Measurements from ENCODE around the gene CCNA2. TPM values are rescaled to one million over a fixed set of nuclear protein-coding genes. Genes with fewer than 3 reads are reported as not detected.

CCNA2 gene
- total RNA-seq, 2 donors from 2014 or later: 2.4 to 2.5 TPM

GRCh38 chr4:121811122-121811521 is 12.6 kb downstream of the CCNA2 start:
- Histone ChIP-seq H3K9me3 (no peaks in the 10 kb centered on the region), H3K4me3 (no peak overlapping the region), H3K36me3 (peaks cover 47% of the 10 kb centered on the region), H3K27ac (no peak overlapping the region), H3K27me3 (replicated peaks; ENCODE audit: insufficient read depth) (no peaks in the 10 kb centered on the region), H3K4me1 (ENCODE audit: control insufficient read depth in 1 of 2, low read depth in 2 of 2) (no peaks in the 10 kb centered on the region)
- TF ChIP-seq CTCF (IDR thresholded peaks at IDR 0.05): no peak
- ATAC-seq (ENCODE audit: insufficient number of reproducible peaks, low FRiP score, low read depth) (no peak), DNase-seq (ENCODE audit: low spot score) (no peak)

GRCh38 chr4:121806411-121806810 is 17.3 kb downstream of the CCNA2 start:
- peaks cover 3 to 8% of the 10 kb centered on the region in 2 donors for H3K4me1 ChIP-seq (ENCODE audit: control insufficient read depth in 1 of 2, low read depth in 2 of 2)
- peaks cover 33% of the 10 kb centered on the region for H3K36me3 ChIP-seq
- ATAC-seq (ENCODE audit: insufficient number of reproducible peaks, low FRiP score, low read depth) (no peak), DNase-seq (ENCODE audit: low spot score) (no peak)
- H3K27ac ChIP-seq: no peak overlapping the region
- no peaks in the 10 kb centered on the region for H3K9me3 ChIP-seq
- H3K4me3 ChIP-seq: no peak overlapping the region
- no peaks in the 10 kb centered on the region for H3K27me3 ChIP-seq (replicated peaks; ENCODE audit: insufficient read depth)
- no peak for TF ChIP-seq CTCF (IDR thresholded peaks at IDR 0.05)

- TF ChIP-seq CTCF (IDR thresholded peaks at IDR 0.05): no peak
- ATAC-seq (ENCODE audit: insufficient number of reproducible peaks, low FRiP score, low read depth) (no peak), DNase-seq (ENCODE audit: low spot score) (no peak)
- H3K27ac ChIP-seq: peak overlapping the region; percentile 89 to 91
- H3K4me1 ChIP-seq (ENCODE audit: control insufficient read depth in 1 of 2, low read depth in 2 of 2): peaks cover 3 to 8% of the 10 kb centered on the region in 2 donors
- peak overlapping the region; percentile 85 for H3K4me3 ChIP-seq
- H3K27me3 ChIP-seq (replicated peaks; ENCODE audit: insufficient read depth): no peaks in the 10 kb centered on the region
- no peaks in the 10 kb centered on the region for H3K9me3 ChIP-seq
- peaks cover 4% of the 10 kb centered on the region for H3K36me3 ChIP-seq
Observed at GRCh38 chr4:121801715-121802075, 22.0 kb downstream of the CCNA2 start.

GRCh38 chr4:121800961-121801714 is 22.5 kb downstream of the CCNA2 start, which contains the start of gene EXOSC9:
Gene EXOSC9 (plus strand): TSS chr4:121801323. CDS start chr4:121801425, 102 bp downstream.
- Histone ChIP-seq H3K9me3 (no peaks in the 10 kb centered on the region), H3K36me3 (peaks cover 4% of the 10 kb centered on the region), H3K27ac (peak within 1 kb of the TSS; percentile 89 to 91), H3K4me3 (peak within 1 kb of the TSS; percentile 85), H3K4me1 (ENCODE audit: control insufficient read depth in 1 of 2, low read depth in 2 of 2) (peaks cover 3 to 8% of the 10 kb centered on the region in 2 donors), H3K27me3 (replicated peaks; ENCODE audit: insufficient read depth) (no peaks in the 10 kb centered on the region)
- DNase-seq (ENCODE audit: low spot score): peak; percentile 65
- peak; percentile 98 for ATAC-seq (ENCODE audit: insufficient number of reproducible peaks, low FRiP score, low read depth)
- peak; percentile 9 for TF ChIP-seq CTCF (IDR thresholded peaks at IDR 0.05)

- Histone ChIP-seq H3K36me3 (peaks cover 4% of the 10 kb centered on the region), H3K27ac (peak overlapping the region; percentile 89 to 91), H3K27me3 (replicated peaks; ENCODE audit: insufficient read depth) (no peaks in the 10 kb centered on the region), H3K4me1 (ENCODE audit: control insufficient read depth in 1 of 2, low read depth in 2 of 2) (peaks cover 3 to 8% of the 10 kb centered on the region in 2 donors), H3K9me3 (no peaks in the 10 kb centered on the region), H3K4me3 (peak overlapping the region; percentile 85)
- no peak for DNase-seq (ENCODE audit: low spot score)
- TF ChIP-seq CTCF (IDR thresholded peaks at IDR 0.05): no peak
- no peak for ATAC-seq (ENCODE audit: insufficient number of reproducible peaks, low FRiP score, low read depth)
Observed at GRCh38 chr4:121800638-121800960, 23.1 kb downstream of the CCNA2 start.

All from thoracic aorta (tissue), 2 donors.